ENCODE data around the gene MCUB.

DNA sequence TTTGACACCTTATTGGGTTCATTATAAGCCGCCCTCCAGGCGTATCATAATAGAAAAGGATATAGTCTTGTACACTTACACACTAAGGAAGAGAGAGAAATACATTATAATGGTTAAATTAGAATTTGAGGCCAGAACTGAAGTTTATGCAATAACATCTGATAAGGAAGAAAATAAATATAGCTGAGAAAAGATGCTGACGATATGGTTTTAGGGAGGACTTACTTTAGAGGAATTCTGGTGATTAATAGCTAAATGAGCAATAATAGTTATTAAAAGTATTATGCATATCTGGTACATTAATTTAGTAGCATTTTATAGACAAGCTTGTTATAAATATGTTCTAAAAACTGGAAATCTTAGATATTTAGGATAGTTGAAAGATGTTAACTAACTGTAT is 12.1 kb downstream of the MCUB start:
- TF ChIP-seq, protein P1, sequence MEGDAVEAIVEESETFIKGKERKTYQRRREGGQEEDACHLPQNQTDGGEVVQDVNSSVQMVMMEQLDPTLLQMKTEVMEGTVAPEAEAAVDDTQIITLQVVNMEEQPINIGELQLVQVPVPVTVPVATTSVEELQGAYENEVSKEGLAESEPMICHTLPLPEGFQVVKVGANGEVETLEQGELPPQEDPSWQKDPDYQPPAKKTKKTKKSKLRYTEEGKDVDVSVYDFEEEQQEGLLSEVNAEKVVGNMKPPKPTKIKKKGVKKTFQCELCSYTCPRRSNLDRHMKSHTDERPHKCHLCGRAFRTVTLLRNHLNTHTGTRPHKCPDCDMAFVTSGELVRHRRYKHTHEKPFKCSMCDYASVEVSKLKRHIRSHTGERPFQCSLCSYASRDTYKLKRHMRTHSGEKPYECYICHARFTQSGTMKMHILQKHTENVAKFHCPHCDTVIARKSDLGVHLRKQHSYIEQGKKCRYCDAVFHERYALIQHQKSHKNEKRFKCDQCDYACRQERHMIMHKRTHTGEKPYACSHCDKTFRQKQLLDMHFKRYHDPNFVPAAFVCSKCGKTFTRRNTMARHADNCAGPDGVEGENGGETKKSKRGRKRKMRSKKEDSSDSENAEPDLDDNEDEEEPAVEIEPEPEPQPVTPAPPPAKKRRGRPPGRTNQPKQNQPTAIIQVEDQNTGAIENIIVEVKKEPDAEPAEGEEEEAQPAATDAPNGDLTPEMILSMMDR (conservative IDR thresholded peaks at IDR 0.05; ENCODE audit: low read length): no peak
- TF ChIP-seq EZH2phosphoT487 (IDR thresholded peaks at IDR 0.05; ENCODE audit: borderline replicate concordance): no peak

All from Loucy (cell line).